Mesenchymal stem cell (in vitro differentiated cells and primary cell): ENCODE measurements around the gene CADPS.

Experiments
- DNase-seq: peaks from one replicate; pipeline ENCODE4 v3.0.0-alpha.2; 2013
- H2AFZ ChIP-seq: one replicate; pipeline ENCODE4 v1.6.1; 2013; ENCODE audit warnings: low read depth, mild to moderate bottlenecking, control low read depth, inconsistent platforms, low read length, moderate library complexity
- H2AK5ac ChIP-seq: 2 replicates; pipeline ENCODE4 v1.6.1; 2013; ENCODE audit warnings: low read length, moderate library complexity, mild to moderate bottlenecking, inconsistent platforms; ENCODE audit not compliant: severe bottlenecking
- H2BK120ac ChIP-seq: one replicate; pipeline ENCODE4 v1.6.1; 2013; ENCODE audit warnings: low read depth, mild to moderate bottlenecking, inconsistent platforms, low read length, moderate library complexity
- H2BK12ac ChIP-seq, 2 experiments: one replicate each; pipeline ENCODE4 v1.6.1; 2013; ENCODE audit warnings: inconsistent platforms in 2 of 2, low read length in 2 of 2, mild to moderate bottlenecking in 2 of 2, moderate library complexity in 2 of 2, control low read depth in 1 of 2
- H2BK15ac ChIP-seq: one replicate; pipeline ENCODE4 v1.6.1; 2013; ENCODE audit warnings: mild to moderate bottlenecking, low read depth, inconsistent platforms; ENCODE audit not compliant: poor library complexity, severe bottlenecking
- H2BK5ac ChIP-seq: 2 replicates; pipeline ENCODE4 v1.6.1; 2013; ENCODE audit warnings: low read depth, mild to moderate bottlenecking, low read length, control low read depth, inconsistent platforms; ENCODE audit not compliant: poor library complexity, severe bottlenecking
- H3K14ac ChIP-seq, 2 experiments: one replicate each; pipeline ENCODE4 v1.6.1; 2013; ENCODE audit warnings: inconsistent platforms in 2 of 2, low read length in 2 of 2, control low read depth in 1 of 2, mild to moderate bottlenecking in 1 of 2, moderate library complexity in 1 of 2
- H3K18ac ChIP-seq, 2 experiments: one replicate each; pipeline ENCODE4 v1.6.1; 2013; ENCODE audit warnings: inconsistent platforms in 2 of 2, low read length in 2 of 2, control low read depth in 1 of 2, low read depth in 1 of 2, mild to moderate bottlenecking in 1 of 2
- H3K23ac ChIP-seq, 2 experiments: one replicate each; pipeline ENCODE4 v1.6.1; 2013; ENCODE audit warnings: inconsistent platforms in 2 of 2, low read length in 2 of 2, mild to moderate bottlenecking in 2 of 2, moderate library complexity in 2 of 2, control low read depth in 1 of 2
- H3K27ac ChIP-seq: 2 replicates; pipeline ENCODE4 v1.5.1; 2013; ENCODE audit warnings: mild to moderate bottlenecking, moderate library complexity, low read length, control low read depth, inconsistent platforms; ENCODE audit not compliant: poor library complexity, severe bottlenecking
- H3K27me3 ChIP-seq, 2 experiments: 2 replicates each; pipeline versions ENCODE4 v1.6.1 to v1.7.0; 2013; ENCODE audit warnings: low read length in 2 of 2, mild to moderate bottlenecking in 2 of 2, moderate library complexity in 2 of 2, control low read depth in 1 of 2, inconsistent platforms in 1 of 2; ENCODE audit not compliant: control insufficient read depth in 1 of 2, insufficient read depth in 1 of 2
- H3K36me3 ChIP-seq, 2 experiments: 2 replicates each; pipeline versions ENCODE4 v1.6.1 to v1.7.0; 2013; ENCODE audit warnings: low read length in 2 of 2, control low read depth in 1 of 2, inconsistent platforms in 1 of 2, low read depth in 1 of 2, mild to moderate bottlenecking in 1 of 2; ENCODE audit not compliant: insufficient read depth in 2 of 2, control insufficient read depth in 1 of 2
- H3K4ac ChIP-seq, 2 experiments: one replicate each; pipeline ENCODE4 v1.6.1; 2013; ENCODE audit warnings: inconsistent platforms in 2 of 2, low read length in 2 of 2, mild to moderate bottlenecking in 2 of 2, moderate library complexity in 2 of 2, control low read depth in 1 of 2, low read depth in 1 of 2
- H3K4me1 ChIP-seq: 2 replicates; pipeline ENCODE4 v1.6.1; 2013; ENCODE audit warnings: low read depth, low read length, control low read depth; ENCODE audit not compliant: control insufficient read depth, insufficient read depth
- H3K4me2 ChIP-seq: 2 replicates; pipeline ENCODE4 v1.6.1; 2013; ENCODE audit warnings: low read length, mild to moderate bottlenecking, inconsistent platforms; ENCODE audit not compliant: poor library complexity, severe bottlenecking
- H3K4me3 ChIP-seq, 2 experiments: 2 replicates each; pipeline versions ENCODE4 v1.5.1 to v1.7.0; 2013; ENCODE audit warnings: low read length in 2 of 2, mild to moderate bottlenecking in 2 of 2, control low read depth in 1 of 2, low read depth in 1 of 2; ENCODE audit not compliant: insufficient read depth in 1 of 2
- H3K79me1 ChIP-seq: replicated peaks from 2 replicates; pipeline ENCODE4 v1.6.1; 2013; ENCODE audit warnings: mild to moderate bottlenecking, control low read depth, low read length, inconsistent platforms; ENCODE audit not compliant: poor library complexity, severe bottlenecking
- H3K9ac ChIP-seq: 2 replicates; pipeline ENCODE4 v1.7.0; 2013; ENCODE audit warnings: mild to moderate bottlenecking, low read length, moderate library complexity
- H3K9me3 ChIP-seq: 2 replicates; pipeline ENCODE4 v1.7.0; 2013; ENCODE audit warnings: mild to moderate bottlenecking, low read length; ENCODE audit not compliant: control insufficient read depth
- H4K8ac ChIP-seq: one replicate; pipeline ENCODE4 v1.6.1; 2013; ENCODE audit warnings: inconsistent platforms, mild to moderate bottlenecking, low read length, moderate library complexity
- H4K91ac ChIP-seq: one replicate; pipeline ENCODE4 v1.6.1; 2013; ENCODE audit warnings: mild to moderate bottlenecking, low read length, inconsistent platforms
- WGBS: methylation state at CpG from one replicate; pipeline ENCODE4 v1.1.7; 2013; ENCODE audit warnings: mixed read lengths; 5-methylcytosine and 5-hydroxymethylcytosine counted together

Gene CADPS

GRCh38 chr3:62781121-62781520 lies 94.1 kb downstream of the CADPS start:
- Histone ChIP-seq H3K4me3 (no peak overlapping the region), H4K91ac (no peak overlapping the region), H3K23ac (no peak overlapping the region), H2BK15ac (no peak overlapping the region), H4K8ac (no peak overlapping the region), H2BK5ac (no peak overlapping the region), H2BK120ac (no peak overlapping the region), H3K9me3 (no peaks in the 10 kb centered on the region), H3K4me2 (no peak overlapping the region), H3K27ac (no peak overlapping the region), H3K36me3 (no peaks in the 10 kb centered on the region), H2AFZ (no peak overlapping the region), H2AK5ac (no peak overlapping the region), H3K9ac (no peak overlapping the region), H2BK12ac (no peak overlapping the region), H3K79me1 (no peaks in the 10 kb centered on the region), H3K27me3 (no peaks in the 10 kb centered on the region), H3K14ac (no peak overlapping the region), H3K18ac (no peak overlapping the region), H3K4ac (no peak overlapping the region), H3K4me1 (no peaks in the 10 kb centered on the region)
- DNase-seq, result no peak
- 48% methylated on average over 2 of the region's 3 CpGs for WGBS

- no peak overlapping the region for H3K27ac ChIP-seq
- H2BK15ac ChIP-seq, result no peak overlapping the region
- no peak overlapping the region for H3K4ac ChIP-seq
- H3K79me1 ChIP-seq, result no peaks in the 10 kb centered on the region
- WGBS, result 93% methylated on average over 3 of the region's 4 CpGs
- DNase-seq, result no peak
- H3K4me3 ChIP-seq, result no peak overlapping the region
- H3K9ac ChIP-seq, result no peak overlapping the region
- H2BK120ac ChIP-seq, result no peak overlapping the region
- H2AFZ ChIP-seq, result no peak overlapping the region
- H2AK5ac ChIP-seq, result no peak overlapping the region
- H3K4me2 ChIP-seq, result no peak overlapping the region
- H3K4me1 ChIP-seq, result no peaks in the 10 kb centered on the region
- H3K14ac ChIP-seq, result no peak overlapping the region
- no peak overlapping the region for H4K91ac ChIP-seq
- H3K27me3 ChIP-seq, result no peaks in the 10 kb centered on the region
- no peaks in the 10 kb centered on the region for H3K36me3 ChIP-seq
- H3K18ac ChIP-seq, result no peak overlapping the region
- no peak overlapping the region for H3K23ac ChIP-seq
- H2BK5ac ChIP-seq, result no peak overlapping the region
- H4K8ac ChIP-seq, result no peak overlapping the region
- H3K9me3 ChIP-seq, result no peaks in the 10 kb centered on the region
- no peak overlapping the region for H2BK12ac ChIP-seq
Measured at GRCh38 chr3:62777674-62778073, 97.5 kb downstream of the CADPS start.

GRCh38 chr3:62777130-62777529 lies 98.1 kb downstream of the CADPS start:
- no peak overlapping the region for H2BK12ac ChIP-seq

GRCh38 chr3:62774221-62774620 lies 101.0 kb downstream of the CADPS start:
- no peak overlapping the region for H3K18ac ChIP-seq
- no peak overlapping the region for H3K4me3 ChIP-seq
- no peak overlapping the region for H2BK15ac ChIP-seq
- no peak for DNase-seq
- no peaks in the 10 kb centered on the region for H3K9me3 ChIP-seq
- H3K27ac ChIP-seq, result no peak overlapping the region
- no peak overlapping the region for H4K8ac ChIP-seq
- no peaks in the 10 kb centered on the region for H3K79me1 ChIP-seq
- no peak overlapping the region for H3K4ac ChIP-seq
- H3K36me3 ChIP-seq, result no peaks in the 10 kb centered on the region
- H2BK12ac ChIP-seq, result no peak overlapping the region
- no peaks in the 10 kb centered on the region for H3K4me1 ChIP-seq
- H3K23ac ChIP-seq, result no peak overlapping the region
- no peak overlapping the region for H3K4me2 ChIP-seq
- 0% methylated on average over 1 of the region's 2 CpGs for WGBS
- no peak overlapping the region for H2AFZ ChIP-seq
- H3K27me3 ChIP-seq, result no peaks in the 10 kb centered on the region
- no peak overlapping the region for H3K9ac ChIP-seq
- no peak overlapping the region for H3K14ac ChIP-seq
- H2AK5ac ChIP-seq, result no peak overlapping the region
- no peak overlapping the region for H2BK120ac ChIP-seq
- no peak overlapping the region for H4K91ac ChIP-seq
- H2BK5ac ChIP-seq, result no peak overlapping the region

More at GRCh38 chr3:62777130-62777529, 98.1 kb downstream of the CADPS start:
- Histone ChIP-seq H3K14ac (no peak overlapping the region), H3K18ac (no peak overlapping the region), H3K4ac (no peak overlapping the region), H3K79me1 (no peaks in the 10 kb centered on the region), H2AFZ (no peak overlapping the region), H3K4me2 (no peak overlapping the region), H4K91ac (no peak overlapping the region), H3K9me3 (no peaks in the 10 kb centered on the region), H2BK15ac (no peak overlapping the region), H3K27me3 (no peaks in the 10 kb centered on the region), H2AK5ac (no peak overlapping the region), H3K23ac (no peak overlapping the region), H3K36me3 (no peaks in the 10 kb centered on the region), H3K27ac (no peak overlapping the region), H3K4me3 (no peak overlapping the region), H4K8ac (no peak overlapping the region), H2BK120ac (no peak overlapping the region), H3K9ac (no peak overlapping the region), H3K4me1 (no peaks in the 10 kb centered on the region), H2BK5ac (no peak overlapping the region)
- DNase-seq, result no peak
- 61% methylated on average over 3 of the region's 3 CpGs for WGBS
